IMR-90 (cell line): ENCODE results near the gene PLAAT4.

Source experiments
- BHLHE40 ChIP-seq: fragments of 150-350 bp; IDR thresholded peaks from 2 replicates; pipeline ENCODE4 v1.6.1; 2016; ENCODE audit warnings: mild to moderate bottlenecking, low read depth, low read length
- CHD1 ChIP-seq: IDR thresholded peaks from 2 replicates; pipeline ENCODE4 v1.6.1; 2012; ENCODE audit warnings: low read depth, low read length, improper control_type of control experiment
- CTCF ChIP-seq: conservative IDR thresholded peaks from 2 replicates; pipeline ENCODE4 v1.5.1; 2012; ENCODE audit warnings: mild to moderate bottlenecking, low read depth, low read length, improper control_type of control experiment
- MXI1 ChIP-seq: IDR thresholded peaks from 2 replicates; pipeline ENCODE4 v1.6.1; 2012; ENCODE audit warnings: low read depth, mild to moderate bottlenecking, low read length, moderate library complexity, borderline replicate concordance
- POLR2A ChIP-seq: IDR thresholded peaks from 2 replicates; pipeline ENCODE4 v1.6.1; 2012; ENCODE audit warnings: mild to moderate bottlenecking, low read depth, low read length
- RAD21 ChIP-seq: IDR thresholded peaks from 2 replicates; pipeline ENCODE4 v1.6.1; 2012; ENCODE audit warnings: low read length, improper control_type of control experiment
- RCOR1 ChIP-seq: IDR thresholded peaks from 2 replicates; pipeline ENCODE4 v1.6.1; 2012; ENCODE audit warnings: mild to moderate bottlenecking, low read length, improper control_type of control experiment; ENCODE audit not compliant: insufficient replicate concordance
- RFX5 ChIP-seq: IDR thresholded peaks from 2 replicates; pipeline ENCODE4 v1.8.0; 2012; ENCODE audit warnings: low read depth, mild to moderate bottlenecking, low read length, moderate library complexity
- SMC3 ChIP-seq: fragments of 150-350 bp; IDR thresholded peaks from 2 replicates; pipeline ENCODE4 v1.6.1; 2016; ENCODE audit warnings: low read depth, mild to moderate bottlenecking, antibody characterized with exemption, low read length, moderate library complexity
- USF2 ChIP-seq: fragments of 150-350 bp; IDR thresholded peaks from 2 replicates; pipeline ENCODE4 v1.6.1; 2017; ENCODE audit warnings: mild to moderate bottlenecking, antibody characterized with exemption, low read length, low read depth

GRCh38 chr11:63494975-63495374, 41.6 kb upstream of the PLAAT4 start:
- TF ChIP-seq CTCF = no peak
- no peak for TF ChIP-seq MXI1
- TF ChIP-seq POLR2A = no peak
- no peak for TF ChIP-seq RFX5
- TF ChIP-seq SMC3 = no peak
- no peak for TF ChIP-seq RAD21
- no peak for TF ChIP-seq BHLHE40
- no peak for TF ChIP-seq RCOR1
- TF ChIP-seq CHD1 = no peak
- TF ChIP-seq USF2 = no peak
